Mammary epithelial cell (primary cell): ENCODE results near the gene HYI.

ENCODE experiments used
- CTCF ChIP-seq, 2 donors: IDR thresholded peaks in 1 of 2; conservative IDR thresholded peaks in 1 of 2; 2 replicates each; pipeline ENCODE4 v1.5.1; 2011 to 2012; ENCODE audit warnings: inconsistent platforms in 2 of 2, low read length in 2 of 2, mild to moderate bottlenecking in 2 of 2, control low read depth in 1 of 2, low read depth in 1 of 2; ENCODE audit not compliant: insufficient read depth in 1 of 2; ENCODE audit errors: extremely low read depth in 1 of 2
- EZH2 ChIP-seq: IDR thresholded peaks from 2 replicates; pipeline ENCODE4 v1.6.1; 2012; ENCODE audit warnings: low read length, inconsistent platforms, borderline replicate concordance

DNA sequence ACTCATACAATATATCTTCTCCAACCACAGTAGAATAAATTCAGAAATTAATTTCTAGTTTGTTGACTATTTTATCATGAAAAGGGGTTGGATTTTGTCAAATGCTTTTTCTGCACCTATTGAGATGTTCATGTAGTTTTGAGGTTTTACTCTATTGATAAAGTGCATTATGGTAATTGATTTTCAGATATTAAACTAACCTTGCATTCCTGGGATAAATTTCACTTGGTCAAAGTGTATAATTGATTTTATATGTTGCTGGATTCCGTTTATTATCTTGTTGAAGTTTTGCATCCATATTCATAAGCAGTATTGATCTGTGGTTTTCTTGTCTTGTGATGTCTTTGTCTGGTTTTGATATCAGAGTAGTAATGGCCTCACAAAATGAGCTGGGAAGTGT is 34.4 kb upstream of the HYI start:
- TF ChIP-seq CTCF (conservative IDR thresholded peaks at IDR 0.05 in 1 of 2, IDR thresholded peaks at IDR 0.05 in 1 of 2; ENCODE audit: extremely low read depth in 1 of 2, insufficient read depth in 1 of 2, low read depth in 1 of 2, low read length in 2 of 2): no peak
- TF ChIP-seq EZH2: no peak
